NCI-H2227 (cell line): ENCODE data around the gene ANKRD10.

Experiments used
- DNase-seq: peaks from one replicate; lab custom pipeline; 2025; ENCODE audit not compliant: unreplicated experiment; lab: John Stamatoyannopoulos, UW

ANKRD10 gene

DNA sequence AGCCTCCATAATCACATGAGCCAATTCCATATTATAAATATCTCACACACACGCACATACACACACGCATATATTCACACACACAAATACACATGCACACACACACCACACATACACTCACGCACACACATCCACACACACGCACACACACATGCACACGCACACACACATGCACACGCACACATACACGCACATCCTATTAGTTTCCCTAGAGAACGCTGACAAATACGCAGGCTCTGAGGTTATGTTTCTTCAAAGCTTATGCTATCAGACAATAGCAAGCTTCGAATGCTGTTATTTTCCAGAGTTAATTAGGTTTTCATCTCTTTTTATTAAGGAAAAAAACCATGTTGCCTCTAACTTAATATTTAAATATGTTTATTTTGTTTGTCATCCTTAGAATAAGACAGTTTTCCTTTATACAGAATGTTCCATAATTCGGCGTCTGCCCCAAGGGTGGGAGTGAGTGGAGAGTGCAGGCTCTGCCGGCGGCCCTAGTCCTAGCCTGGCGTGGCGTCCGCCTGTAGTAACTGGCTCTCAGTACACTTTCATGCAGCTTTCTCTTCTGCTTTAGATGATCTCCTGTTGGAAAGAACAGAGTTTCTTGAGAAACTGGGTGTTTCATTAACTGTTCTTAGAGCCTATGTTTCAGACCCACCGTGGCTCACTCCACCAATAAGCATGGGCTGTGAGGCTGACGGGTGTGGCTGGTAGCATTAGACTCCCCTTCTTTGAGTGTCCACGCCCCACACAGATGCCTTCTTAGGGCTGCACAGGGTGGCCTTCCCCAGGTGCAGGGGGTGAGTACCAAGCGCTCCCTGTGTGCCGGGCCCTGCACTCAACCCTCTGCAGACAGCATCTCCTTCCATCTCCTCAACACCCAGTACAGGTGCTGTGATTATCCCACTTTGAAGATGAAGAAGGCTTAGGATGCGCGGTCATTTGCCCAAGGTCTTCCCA lies 30.4 kb upstream of the ANKRD10 start:
- no peak for DNase-seq

DNA sequence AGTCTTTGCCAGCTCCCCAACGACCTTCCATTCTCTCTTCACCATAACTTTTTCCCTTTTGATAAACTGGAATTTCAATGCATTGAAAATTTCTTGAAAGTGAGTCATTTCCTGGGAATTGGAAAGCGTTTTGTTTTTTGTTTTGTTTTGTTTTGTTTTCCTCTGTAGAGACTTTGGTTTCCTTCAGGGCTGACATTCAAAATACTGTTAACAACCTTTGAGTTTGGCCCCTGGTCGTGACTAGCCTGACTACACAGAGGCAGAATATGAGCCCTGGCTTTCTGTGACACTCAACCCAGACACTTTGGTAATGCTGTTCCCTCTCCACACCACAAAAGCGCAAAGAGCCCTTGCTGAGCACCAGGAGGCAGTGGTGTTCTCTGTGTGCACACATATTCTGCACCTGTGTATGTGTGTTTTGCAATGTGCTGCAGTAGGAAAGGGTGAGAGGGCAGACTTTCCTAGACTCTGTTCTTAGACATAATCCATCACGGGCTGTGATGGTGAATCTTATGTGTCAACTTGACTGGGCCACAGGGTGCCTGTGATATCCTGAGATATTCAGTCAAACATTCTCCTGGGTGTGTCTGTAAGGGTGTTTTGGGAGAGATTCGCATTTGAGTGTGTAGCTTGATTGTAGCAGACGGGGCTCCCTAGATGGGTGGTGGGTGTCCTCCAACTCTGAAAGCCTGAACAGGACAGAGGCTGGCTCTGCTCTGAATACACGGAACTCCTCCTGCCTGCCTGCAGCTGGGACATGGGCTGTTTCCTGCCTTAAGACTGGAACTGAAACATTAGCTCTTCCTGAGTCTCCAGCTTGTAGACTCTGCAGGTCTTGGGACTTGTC lies 29.5 kb upstream of the ANKRD10 start:
- DNase-seq = no peak

DNA sequence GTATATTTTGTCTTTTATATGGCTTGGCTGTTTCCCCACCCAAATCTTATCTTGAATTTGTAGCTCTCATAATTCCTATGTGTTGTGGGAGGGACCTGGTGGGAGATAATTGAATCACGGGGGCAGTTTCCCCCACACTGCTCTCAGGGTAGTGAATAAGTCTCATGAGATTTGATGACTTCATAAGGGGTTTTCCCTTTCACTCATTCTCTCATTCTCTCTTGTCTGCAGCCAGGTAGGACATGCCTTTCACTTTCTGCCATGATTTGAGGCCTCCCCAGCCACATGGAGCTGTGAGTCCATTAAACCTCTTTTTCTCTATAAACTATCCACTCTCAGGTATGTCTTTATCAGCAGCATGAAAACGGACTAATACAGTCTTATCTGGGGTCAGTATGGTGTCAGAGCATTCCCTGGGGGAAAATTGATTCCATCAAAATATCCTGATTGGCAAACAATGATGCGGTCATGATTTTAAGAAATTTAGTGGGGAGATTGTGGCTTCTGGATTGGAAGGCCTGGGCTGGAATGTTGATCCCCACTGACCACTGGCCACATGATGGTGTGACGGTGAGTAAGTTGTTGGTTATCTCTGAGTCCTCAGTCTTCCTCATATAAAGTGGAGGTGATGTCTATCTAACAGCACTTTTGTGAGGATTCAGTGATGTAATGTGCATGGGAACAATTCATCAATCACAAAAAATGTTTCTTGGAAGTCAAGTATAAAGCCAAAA lies 27.5 kb upstream of the ANKRD10 start:
- DNase-seq = no peak

DNA sequence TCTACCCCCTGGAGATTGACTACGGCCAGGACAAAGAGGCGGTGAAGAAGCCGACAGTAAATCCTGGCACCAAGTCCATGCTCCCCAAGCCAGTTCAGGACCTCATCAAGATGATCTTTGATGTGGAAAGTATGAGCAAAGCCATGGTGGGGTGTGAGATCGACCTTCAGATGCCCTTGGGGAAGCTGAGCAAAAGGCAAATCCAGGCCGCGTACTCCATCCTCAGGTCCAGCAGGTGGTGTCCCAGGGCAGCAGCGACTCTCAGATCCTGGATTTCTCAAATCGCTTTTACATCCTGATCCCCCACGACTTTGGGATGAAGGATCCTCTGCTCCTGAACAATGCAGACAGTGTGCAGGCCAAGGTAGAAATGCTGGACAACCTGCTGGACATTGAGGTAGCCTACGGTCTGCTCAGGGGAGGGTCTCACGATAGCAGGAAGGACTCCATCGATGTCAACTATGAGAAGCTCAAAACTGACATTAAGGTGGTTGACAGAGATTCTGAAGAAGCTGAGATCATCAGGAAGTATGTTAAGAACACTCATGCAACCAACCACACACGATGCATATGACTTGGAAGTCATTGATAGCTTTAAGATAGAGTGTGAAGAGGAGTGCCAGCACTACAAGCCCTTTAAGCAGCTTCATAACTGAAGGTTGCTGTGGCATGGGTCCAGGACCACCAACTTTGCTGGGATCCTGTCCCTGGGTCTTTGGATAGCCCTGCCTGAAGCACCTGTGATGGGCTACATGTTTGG lies 24.0 kb upstream of the ANKRD10 start:
- no peak for DNase-seq

DNA sequence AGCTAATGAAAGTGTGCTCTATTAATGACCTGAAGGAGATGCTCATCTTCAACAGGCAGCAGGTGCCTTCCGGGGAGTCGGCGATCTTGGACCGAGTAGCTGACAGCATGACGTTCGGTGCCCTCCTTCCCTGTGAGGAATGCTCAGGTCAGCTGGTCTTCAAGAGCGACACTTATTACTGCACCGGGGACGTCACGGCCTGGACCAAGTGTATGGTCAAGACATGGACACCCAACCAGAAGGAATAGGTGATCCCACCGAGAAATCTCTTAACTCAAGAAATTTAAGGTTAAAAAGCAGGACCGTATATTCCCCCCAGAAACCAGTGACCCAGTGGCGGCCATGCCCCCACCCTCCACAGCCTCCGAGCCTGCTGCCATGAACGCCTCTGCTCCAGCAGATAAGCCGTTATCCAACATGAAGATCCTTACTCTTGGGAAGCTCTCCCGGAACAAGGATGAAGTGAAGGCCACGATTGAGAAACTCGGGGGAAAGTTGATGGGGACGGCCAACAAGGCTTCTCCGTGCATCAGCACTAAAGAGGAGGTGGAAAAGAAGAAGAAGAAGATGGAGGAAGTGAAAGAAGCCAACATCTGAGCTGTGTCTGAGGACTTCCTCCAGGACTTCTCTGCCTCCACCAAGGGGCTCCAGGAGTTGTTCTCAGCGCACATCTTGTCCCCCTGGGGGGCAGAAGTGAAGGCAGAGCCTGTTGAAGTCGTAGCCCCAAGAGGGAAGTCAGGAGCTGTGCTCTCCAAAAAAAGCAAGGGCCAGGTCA lies 22.8 kb upstream of the ANKRD10 start:
- DNase-seq = no peak

DNA sequence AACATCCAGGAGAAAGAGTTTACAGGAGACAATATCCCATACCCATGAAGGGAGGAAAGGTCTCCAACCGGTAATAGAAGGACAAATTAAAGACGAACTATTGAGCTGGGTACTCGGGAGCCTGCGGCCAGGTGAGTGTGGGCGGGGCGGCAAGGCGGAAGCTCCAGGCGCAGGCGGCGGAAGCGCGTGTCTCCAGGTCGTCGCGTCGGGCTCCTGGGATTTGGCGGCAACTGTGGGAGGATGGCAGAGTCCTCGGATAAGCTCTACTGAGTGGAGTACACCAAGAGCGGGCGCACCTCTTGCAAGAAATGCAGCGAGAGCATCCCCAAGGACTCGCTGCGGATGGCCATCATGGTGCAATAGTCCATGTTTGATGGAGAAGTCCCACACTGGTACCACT lies 21.6 kb upstream of the ANKRD10 start:
- DNase-seq = no peak

DNA sequence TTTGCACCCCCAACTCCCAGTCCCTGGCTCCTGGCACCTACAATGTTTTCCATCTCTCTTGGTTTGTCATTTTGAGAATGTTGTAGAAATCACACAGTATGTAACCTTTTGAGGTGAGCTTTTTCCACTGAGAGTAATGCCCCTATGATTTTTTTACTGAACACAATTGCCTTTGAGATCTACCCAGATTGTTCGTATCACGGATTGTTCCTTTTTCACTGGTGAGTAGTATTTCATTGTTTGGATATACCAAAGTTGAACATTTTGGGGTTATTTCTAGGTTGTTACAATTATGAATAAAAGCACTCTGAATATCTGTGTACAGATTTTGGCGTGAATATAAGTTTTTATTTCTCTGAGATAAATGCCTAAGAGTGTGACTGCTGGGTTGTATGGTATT lies 17.7 kb upstream of the ANKRD10 start:
- no peak for DNase-seq

DNA sequence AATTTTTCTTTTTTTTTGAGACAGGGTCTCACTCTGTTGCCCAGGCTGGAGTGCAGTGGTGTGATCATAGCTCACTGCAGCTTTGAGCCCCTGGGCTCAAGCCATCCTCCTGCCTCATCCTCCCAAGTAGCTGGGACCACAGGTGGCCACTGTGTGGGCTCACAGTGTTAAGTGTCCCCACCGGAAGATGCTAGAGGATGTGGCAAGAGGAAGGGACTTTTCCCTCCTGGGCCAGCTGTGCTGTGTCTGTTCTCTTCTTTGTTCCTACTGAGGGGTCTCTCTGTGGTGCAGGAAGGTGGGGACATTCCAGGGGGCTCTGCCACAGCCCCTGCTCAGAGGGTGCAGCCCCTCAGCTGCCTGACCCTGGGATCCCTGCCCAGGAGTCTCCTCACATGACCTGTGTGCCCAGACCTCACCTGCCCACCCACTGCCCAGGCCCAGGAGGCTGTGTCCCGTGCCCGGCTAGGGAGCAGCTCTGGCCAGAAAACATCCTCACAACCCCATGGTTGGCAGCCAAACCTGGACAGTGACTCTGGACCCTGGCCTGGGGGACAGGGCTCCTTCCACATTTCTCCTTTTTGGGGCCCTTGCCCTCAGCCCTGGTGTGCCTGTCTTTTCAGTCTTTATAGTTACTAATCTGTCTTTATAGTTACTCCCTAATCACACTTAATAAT lies 14.4 kb upstream of the ANKRD10 start:
- DNase-seq = no peak

DNA sequence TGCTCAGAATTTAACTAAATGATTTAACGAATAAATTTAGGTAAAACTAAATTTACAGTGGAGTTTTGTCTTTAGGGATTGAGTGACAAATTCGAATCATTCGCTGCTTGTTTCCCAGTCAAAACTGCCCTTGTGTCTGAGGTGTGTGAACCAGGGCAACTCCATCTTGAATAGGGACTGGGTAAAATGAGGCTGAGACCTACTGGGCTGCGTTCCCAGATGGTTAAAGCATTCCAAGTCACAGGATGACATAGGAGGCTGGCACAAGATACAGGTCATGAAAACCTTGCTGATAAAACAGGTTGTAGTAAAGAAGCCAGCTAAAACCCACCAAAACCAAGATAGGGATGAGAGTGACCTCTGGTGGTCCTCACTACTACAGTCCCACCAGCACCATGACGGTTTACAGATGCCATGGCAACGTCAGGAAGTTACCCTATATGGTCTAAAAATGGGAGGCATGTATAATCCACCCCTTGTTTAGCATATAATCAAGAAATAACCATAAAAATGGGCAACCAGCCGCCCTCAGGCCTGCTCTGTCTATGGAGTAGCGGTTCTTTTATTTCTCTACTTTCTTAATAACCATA lies 10.2 kb upstream of the ANKRD10 start:
- no peak for DNase-seq

DNA sequence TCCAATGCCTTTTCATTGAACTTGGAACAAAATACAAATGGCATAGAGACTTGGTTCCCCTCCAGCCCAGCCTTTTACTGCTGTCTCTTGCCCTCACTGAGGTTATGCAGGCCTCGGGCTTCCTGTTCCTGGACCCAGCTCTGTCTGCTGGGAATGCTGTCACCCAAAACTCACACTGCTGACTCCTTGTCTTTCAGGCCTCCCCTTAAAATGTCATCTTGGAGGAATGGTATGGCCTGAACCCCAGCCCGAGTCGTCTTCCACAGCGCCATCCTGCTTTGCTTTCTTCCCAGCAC lies 9.7 kb upstream of the ANKRD10 start:
- DNase-seq = no peak

DNA sequence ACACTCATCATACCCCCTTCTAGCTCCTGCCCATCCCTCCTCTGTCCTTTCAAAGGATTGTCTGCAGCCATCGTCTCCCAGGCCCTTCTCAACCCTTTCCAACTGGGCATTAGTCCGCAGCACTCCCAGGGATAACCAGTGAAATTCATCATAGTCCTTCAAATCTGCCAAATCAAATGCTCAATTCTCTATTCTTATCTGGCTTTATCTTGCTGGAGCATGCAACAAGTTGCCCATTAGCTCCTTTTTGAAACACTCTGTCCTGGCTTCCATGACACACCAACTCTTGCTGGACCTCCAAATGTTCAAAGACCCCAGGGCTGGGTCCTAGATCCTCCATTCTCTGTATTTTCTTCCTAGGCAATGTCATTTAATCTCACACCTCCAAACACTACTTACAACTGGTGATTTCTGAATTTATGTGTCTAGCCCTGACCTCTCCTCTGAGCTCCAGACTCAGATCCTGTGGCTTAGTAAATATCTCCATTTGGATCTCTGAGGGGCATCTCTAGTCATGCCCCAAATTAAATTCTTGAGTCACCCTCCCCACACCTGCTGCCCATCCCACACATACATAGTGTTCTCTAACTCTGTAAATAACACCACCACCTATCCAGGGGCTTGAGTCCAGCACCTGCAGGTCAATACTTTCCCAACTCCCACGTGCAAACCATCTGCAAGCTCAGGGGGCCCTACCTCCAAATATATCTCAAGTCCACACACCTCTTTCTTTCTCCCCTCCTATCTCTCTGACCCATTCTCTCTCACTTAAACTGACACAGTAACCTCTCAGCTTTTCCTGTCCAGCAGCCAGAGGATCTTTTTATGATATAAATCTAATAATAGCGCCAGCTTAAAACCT lies 9.1 kb upstream of the ANKRD10 start:
- no peak for DNase-seq

DNA sequence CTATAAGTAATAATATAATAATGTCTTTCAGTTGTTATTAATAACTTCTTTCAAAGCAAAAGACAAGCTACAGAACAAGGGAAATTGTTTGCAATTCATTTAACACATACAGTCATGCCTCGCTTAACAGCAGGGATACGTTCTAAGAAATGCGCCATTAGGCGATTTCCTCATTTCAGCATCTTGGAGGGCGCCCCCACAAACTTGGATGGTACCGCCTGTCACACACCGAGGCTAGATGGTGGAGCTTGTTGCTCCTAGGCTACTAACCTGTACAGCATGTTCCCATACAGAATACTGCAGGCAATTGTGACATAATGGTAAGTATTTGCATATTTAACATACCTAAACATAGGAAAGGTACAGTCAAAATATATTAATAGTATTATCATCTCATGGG lies 8.2 kb upstream of the ANKRD10 start:
- DNase-seq = no peak

DNA sequence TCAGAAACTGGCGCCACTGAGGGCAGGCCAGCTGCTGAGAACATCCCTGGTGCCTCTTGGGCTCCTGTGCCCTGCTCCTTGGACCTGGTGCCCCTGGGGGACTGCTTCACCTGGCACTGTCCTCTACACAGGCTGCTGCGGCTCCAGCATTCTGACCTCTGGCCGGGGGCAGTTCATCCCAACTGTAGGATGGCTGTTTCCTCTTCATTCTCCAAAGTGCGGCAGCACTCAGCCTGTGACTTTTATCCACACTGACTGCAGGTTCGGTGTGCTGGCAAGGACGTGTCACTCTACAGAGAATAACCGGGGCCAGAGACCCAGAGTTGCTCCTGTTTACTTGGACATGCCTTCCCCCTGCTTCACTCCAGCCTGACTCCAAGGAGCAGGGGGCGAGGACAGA lies 7.6 kb upstream of the ANKRD10 start:
- no peak for DNase-seq

DNA sequence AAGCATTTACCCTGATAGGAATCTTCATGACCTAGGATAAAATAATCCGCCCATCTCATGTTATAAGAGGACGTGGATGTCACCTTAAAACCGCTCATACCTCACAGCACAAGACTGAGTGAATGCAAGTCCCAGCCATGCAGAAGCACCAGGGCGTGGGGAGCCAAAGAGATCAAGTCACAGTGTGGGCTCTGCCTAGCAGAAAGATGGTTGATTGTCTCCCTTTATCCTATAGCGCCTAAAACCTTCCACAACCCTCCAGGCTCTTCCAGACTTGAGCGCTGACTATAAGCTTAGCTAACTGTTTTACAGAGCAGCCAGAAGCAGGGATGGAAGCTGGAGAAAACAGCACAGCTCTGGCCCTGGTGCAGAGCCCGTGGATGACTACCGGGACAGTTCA lies 6.8 kb upstream of the ANKRD10 start:
- no peak for DNase-seq

DNA sequence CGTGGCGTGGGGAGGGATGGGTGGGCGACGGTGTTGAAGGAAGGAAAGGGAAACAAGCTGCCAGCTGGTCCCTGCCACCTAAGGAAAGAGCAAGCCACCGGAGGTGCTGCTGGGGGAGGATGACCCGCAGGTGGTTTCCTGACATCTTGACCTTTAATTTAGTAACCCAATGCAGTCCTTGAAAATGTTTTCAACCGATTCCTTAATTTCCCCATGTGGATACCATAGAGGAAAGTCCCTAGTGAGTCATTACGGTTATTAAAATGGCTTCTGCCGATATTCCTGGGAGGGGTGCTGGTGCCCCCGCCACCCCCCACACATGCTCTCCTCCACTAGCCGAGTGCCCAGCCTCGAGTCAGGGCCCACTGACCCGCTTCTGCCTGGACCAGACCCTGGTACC lies 6.3 kb upstream of the ANKRD10 start:
- no peak for DNase-seq

DNA sequence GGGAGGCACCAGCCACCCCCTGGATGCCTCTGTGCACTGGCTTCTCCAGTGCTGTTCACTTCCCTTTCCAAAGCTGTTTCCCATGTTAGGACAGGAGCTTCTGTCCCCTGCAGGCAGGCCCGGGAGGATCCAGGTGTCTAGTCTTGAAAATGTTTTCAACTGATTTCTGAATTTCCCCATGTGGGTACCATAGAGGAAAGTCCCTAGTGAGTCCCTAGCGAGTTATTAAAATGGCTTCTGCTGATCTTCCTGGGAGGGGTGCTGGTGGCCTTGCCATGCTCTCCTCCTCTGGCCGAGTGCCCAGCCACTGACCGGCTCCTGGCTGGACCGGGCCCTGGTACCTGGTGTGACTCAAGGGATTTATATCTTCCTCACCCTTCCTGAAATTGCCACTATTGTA lies 5.2 kb upstream of the ANKRD10 start:
- DNase-seq = no peak

DNA sequence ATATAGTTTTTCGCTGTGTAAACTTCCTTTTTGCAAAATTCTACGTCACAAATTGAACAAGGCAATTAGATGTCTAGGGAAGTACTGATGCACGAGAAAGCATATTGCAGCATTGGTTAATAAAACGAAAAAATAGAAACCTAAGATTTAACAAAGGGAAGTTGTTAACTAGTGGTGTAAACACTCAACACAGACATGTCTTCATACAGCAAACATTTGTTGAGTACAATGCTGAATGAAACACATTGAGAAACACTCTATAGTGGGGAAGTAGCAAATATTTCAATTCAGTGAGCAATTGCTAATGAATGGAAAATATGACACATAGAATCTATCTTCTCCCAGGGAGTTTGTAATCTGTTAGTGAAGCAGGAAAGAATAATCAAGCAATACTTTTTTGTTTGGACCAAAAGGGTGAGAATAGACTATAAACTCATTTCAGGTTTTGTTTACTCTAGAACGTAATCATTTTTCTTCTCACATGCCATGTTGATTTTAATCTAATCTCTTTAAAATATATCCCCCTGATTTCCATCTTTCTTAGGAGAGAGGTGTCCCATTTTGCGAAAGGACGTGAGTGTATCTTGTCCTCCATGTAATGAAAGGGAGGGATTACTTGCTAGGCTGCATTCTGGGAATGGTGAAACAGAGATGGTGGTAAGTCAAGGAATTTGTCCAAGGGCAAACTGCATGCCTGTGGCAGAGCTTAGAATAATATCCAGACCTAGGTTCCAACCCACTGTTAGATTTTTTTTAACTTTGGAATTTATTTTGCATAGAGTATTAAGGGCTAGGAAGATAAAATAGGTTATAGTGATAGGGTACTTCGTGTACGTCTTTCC lies 1.7 kb upstream of the ANKRD10 start:
- DNase-seq = no peak

DNA sequence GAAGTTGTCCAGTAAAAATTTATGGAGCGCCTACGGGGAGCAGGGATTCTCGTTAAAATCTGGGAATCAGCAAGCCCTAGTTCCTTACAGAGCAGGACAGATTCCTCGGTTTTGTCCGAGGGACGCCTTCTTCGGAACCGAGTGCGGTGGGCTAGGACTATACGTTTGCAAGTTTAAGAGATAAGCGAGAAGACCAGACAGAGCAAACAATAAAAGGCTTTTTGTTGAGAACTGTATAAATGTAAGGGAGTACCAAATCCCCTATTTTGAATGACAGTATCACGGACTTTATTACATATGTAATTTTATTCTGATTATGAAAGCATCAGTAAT lies 971 bp upstream of the ANKRD10 start:
- no peak for DNase-seq
